HepG2 (cell line): Measurements from ENCODE around the gene AKR1C2. TPM values are rescaled to one million over a fixed set of nuclear protein-coding genes. Genes with fewer than 3 reads are reported as not detected.

Experiments
- AHR ChIP-seq: IDR thresholded peaks from 2 replicates; pipeline ENCODE4 v1.6.1; 2018; ENCODE audit warnings: missing genetic modification reagents, missing compliant biosample characterization
- HNRNPK ChIP-seq: fragments of 200-400 bp; formaldehyde crosslinking; IDR thresholded peaks from 2 replicates; pipeline ENCODE4 v1.6.1; 2018; ENCODE audit warnings: low read length, low read depth, moderate library complexity, mild to moderate bottlenecking; ENCODE audit not compliant: poor library complexity, severe bottlenecking
- MTA3 ChIP-seq: sonication (generic); formaldehyde crosslinking; IDR thresholded peaks from 2 replicates; pipeline ENCODE4 v1.4.0; 2020; ENCODE audit warnings: missing genetic modification reagents
- MTF1 ChIP-seq: sonication (generic); formaldehyde crosslinking; IDR thresholded peaks from 2 replicates; pipeline ENCODE4 v1.5.0; 2020; ENCODE audit warnings: missing genetic modification reagents
- MTF2 ChIP-seq: sonication (generic); formaldehyde crosslinking; IDR thresholded peaks from 2 replicates; pipeline ENCODE4 v1.5.0; 2020; ENCODE audit warnings: missing genetic modification reagents, borderline replicate concordance
- SAP130 ChIP-seq: IDR thresholded peaks from 2 replicates; pipeline ENCODE4 v1.6.1; 2016; ENCODE audit warnings: low read depth
- TGIF2 ChIP-seq: IDR thresholded peaks from 2 replicates; pipeline ENCODE4 v1.6.1; 2016; ENCODE audit warnings: control low read depth, missing compliant biosample characterization
- ZNF138 ChIP-seq: sonication (generic); formaldehyde crosslinking; IDR thresholded peaks from 2 replicates; pipeline ENCODE4 v1.5.0; 2020; ENCODE audit warnings: mild to moderate bottlenecking, low read depth, missing genetic modification reagents
- ZNF468 ChIP-seq: sonication (generic); formaldehyde crosslinking; IDR thresholded peaks from 2 replicates; pipeline ENCODE4 v1.8.0; 2022; ENCODE audit warnings: mild to moderate bottlenecking, moderate library complexity, missing genetic modification reagents
- ZNF567 ChIP-seq: sonication (generic); formaldehyde crosslinking; IDR thresholded peaks from 2 replicates; pipeline ENCODE4 v1.8.1; 2023; ENCODE audit warnings: mild to moderate bottlenecking, missing genetic modification reagents, borderline replicate concordance
- ZNF670 ChIP-seq: sonication (generic); formaldehyde crosslinking; IDR thresholded peaks from 2 replicates; pipeline ENCODE4 v1.8.0; 2022; ENCODE audit warnings: mild to moderate bottlenecking, missing genetic modification reagents, borderline replicate concordance
- ZNF674 ChIP-seq: sonication (generic); formaldehyde crosslinking; IDR thresholded peaks from 2 replicates; pipeline ENCODE4 v1.5.0; 2020; ENCODE audit warnings: low read depth, mild to moderate bottlenecking, missing genetic modification reagents
- ZNF878 ChIP-seq: sonication (generic); formaldehyde crosslinking; IDR thresholded peaks from 2 replicates; pipeline ENCODE4 v1.8.1; 2023; ENCODE audit warnings: mild to moderate bottlenecking, missing genetic modification reagents, moderate library complexity
- ZSCAN12 ChIP-seq: sonication (generic); formaldehyde crosslinking; IDR thresholded peaks from 2 replicates; pipeline ENCODE4 v1.9.0; 2021; ENCODE audit warnings: mild to moderate bottlenecking, missing genetic modification reagents
- ZSCAN29 ChIP-seq: sonication (generic); formaldehyde crosslinking; conservative IDR thresholded peaks from 2 replicates; pipeline ENCODE4 v1.4.0; 2020; ENCODE audit warnings: mild to moderate bottlenecking, missing genetic modification reagents
- polyA plus RNA-seq, 8 experiments: library from polyadenylated mRNA; depleted of rRNA in 3 of 8; stranded (reverse) in 7 of 8; unstranded in 1 of 8; fragments of >200 nt; fragmentation: Illumina TruSeq in 4 of 8; extraction: Trizol in 4 of 8; gene quantifications; 2 replicates each; pipeline versions ENCODE4 v1.2.1 to v1.2.3, GENCODE V29; 2011 to 2016; ENCODE audit warnings: low read depth in 4 of 8, missing spikeins in 1 of 8, mixed read lengths in 1 of 8; ENCODE audit not compliant: insufficient read depth in 1 of 8
- total RNA-seq, 5 experiments: library from RNA; depleted of rRNA; stranded (reverse); fragments of >200 nt; fragmentation: Illumina TruSeq; extraction: Trizol; gene quantifications; 2 replicates each; pipeline ENCODE4 v1.2.3, GENCODE V29; 2016; ENCODE audit warnings: low read depth in 1 of 5
- TF ChIP-seq, protein P1 (sequence below): sonication (generic); formaldehyde crosslinking; IDR thresholded peaks from 2 replicates; pipeline ENCODE4 v1.4.0; 2020; ENCODE audit warnings: mild to moderate bottlenecking, missing genetic modification reagents
- TF ChIP-seq, protein P2 (sequence below): sonication (generic); formaldehyde crosslinking; IDR thresholded peaks from 2 replicates; pipeline ENCODE4 v1.4.0; 2020; ENCODE audit warnings: missing genetic modification reagents
- TF ChIP-seq, protein P3 (sequence below): sonication (generic); formaldehyde crosslinking; IDR thresholded peaks from 2 replicates; pipeline ENCODE4 v1.8.0; 2022; ENCODE audit warnings: missing genetic modification reagents, mild to moderate bottlenecking, moderate library complexity, borderline replicate concordance
- TF ChIP-seq, protein P4 (sequence below): sonication (generic); formaldehyde crosslinking; IDR thresholded peaks from 2 replicates; pipeline ENCODE4 v1.4.0; 2020; ENCODE audit warnings: missing genetic modification reagents, borderline replicate concordance

Gene AKR1C2
- total and polyA plus RNA-seq, 2 of the 13 experiments (the other 11 are each of a cell fraction or from before 2014, with no cell fraction given) = 140 to 900 TPM

DNA sequence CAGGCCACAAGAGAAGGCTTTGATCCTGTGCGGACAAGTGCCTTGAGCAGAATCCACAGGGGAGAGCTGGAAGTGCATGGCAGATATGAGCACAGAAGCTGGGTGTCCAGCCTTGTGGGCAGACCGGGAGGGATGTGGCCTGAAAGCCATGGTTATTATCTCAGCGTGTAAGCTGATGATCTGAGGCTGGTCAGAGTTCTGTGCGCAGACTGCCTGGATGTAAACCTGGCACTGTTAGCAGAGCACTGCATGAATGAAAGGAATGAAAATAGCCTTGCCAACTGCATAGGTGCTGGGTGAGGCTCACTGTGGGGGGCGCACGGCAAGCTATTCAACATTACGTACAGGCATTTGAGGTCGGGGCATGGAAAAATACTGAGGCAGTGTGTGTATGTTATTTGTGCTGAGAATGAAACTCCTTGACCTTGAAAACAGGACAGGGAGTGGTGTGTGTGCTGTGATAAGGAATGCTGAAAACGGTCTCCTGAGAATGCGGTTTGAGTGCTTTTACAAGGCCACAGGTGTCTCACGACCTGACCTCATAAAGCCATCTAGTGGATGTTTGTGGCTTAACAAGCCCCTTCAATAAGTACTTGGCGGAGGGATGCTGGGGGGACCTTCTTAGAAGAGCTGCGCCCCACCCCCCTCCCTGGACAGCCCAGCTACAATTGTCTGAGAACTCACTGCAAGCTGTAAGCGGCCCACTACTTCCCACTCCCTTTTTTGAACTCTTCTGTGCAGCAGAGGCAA, 21.8 kb downstream of the AKR1C2 start (continued):
- TF ChIP-seq ZNF878 (CRISPR knock-in tag) (peak; percentile 91; the same call in 1 of the 2 replicates), ZNF567 (CRISPR knock-in tag) (0 out of 2 replicates have a peak, but pooled peaks have one; percentile 24), SAP130 (CRISPR knock-in tag) (no peak), HNRNPK (no peak), ZSCAN12 (CRISPR knock-in tag) (no peak), ZNF674 (CRISPR knock-in tag) (no peak), ZSCAN29 (0 out of 2 replicates have a peak, but pooled peaks have one; percentile 49), ZNF138 (CRISPR knock-in tag) (no peak), MTF1 (0 out of 2 replicates have a peak, but pooled peaks have one; percentile 37), TGIF2 (no peak), ZNF670 (no peak; the same call in 1 of the 2 replicates), MTF2 (CRISPR knock-in tag) (0 out of 2 replicates have a peak, but pooled peaks have one; percentile 32), ZNF468 (no peak), AHR (no peak), MTA3 (CRISPR knock-in tag) (no peak)
- TF ChIP-seq, protein P1, sequence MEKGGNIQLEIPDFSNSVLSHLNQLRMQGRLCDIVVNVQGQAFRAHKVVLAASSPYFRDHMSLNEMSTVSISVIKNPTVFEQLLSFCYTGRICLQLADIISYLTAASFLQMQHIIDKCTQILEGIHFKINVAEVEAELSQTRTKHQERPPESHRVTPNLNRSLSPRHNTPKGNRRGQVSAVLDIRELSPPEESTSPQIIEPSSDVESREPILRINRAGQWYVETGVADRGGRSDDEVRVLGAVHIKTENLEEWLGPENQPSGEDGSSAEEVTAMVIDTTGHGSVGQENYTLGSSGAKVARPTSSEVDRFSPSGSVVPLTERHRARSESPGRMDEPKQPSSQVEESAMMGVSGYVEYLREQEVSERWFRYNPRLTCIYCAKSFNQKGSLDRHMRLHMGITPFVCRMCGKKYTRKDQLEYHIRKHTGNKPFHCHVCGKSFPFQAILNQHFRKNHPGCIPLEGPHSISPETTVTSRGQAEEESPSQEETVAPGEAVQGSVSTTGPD = no peak
- TF ChIP-seq, protein P2, sequence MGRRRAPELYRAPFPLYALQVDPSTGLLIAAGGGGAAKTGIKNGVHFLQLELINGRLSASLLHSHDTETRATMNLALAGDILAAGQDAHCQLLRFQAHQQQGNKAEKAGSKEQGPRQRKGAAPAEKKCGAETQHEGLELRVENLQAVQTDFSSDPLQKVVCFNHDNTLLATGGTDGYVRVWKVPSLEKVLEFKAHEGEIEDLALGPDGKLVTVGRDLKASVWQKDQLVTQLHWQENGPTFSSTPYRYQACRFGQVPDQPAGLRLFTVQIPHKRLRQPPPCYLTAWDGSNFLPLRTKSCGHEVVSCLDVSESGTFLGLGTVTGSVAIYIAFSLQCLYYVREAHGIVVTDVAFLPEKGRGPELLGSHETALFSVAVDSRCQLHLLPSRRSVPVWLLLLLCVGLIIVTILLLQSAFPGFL = no peak
- TF ChIP-seq, protein P3, sequence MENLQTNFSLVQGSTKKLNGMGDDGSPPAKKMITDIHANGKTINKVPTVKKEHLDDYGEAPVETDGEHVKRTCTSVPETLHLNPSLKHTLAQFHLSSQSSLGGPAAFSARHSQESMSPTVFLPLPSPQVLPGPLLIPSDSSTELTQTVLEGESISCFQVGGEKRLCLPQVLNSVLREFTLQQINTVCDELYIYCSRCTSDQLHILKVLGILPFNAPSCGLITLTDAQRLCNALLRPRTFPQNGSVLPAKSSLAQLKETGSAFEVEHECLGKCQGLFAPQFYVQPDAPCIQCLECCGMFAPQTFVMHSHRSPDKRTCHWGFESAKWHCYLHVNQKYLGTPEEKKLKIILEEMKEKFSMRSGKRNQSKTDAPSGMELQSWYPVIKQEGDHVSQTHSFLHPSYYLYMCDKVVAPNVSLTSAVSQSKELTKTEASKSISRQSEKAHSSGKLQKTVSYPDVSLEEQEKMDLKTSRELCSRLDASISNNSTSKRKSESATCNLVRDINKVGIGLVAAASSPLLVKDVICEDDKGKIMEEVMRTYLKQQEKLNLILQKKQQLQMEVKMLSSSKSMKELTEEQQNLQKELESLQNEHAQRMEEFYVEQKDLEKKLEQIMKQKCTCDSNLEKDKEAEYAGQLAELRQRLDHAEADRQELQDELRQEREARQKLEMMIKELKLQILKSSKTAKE (CRISPR knock-in tag) = no peak
- TF ChIP-seq, protein P4, sequence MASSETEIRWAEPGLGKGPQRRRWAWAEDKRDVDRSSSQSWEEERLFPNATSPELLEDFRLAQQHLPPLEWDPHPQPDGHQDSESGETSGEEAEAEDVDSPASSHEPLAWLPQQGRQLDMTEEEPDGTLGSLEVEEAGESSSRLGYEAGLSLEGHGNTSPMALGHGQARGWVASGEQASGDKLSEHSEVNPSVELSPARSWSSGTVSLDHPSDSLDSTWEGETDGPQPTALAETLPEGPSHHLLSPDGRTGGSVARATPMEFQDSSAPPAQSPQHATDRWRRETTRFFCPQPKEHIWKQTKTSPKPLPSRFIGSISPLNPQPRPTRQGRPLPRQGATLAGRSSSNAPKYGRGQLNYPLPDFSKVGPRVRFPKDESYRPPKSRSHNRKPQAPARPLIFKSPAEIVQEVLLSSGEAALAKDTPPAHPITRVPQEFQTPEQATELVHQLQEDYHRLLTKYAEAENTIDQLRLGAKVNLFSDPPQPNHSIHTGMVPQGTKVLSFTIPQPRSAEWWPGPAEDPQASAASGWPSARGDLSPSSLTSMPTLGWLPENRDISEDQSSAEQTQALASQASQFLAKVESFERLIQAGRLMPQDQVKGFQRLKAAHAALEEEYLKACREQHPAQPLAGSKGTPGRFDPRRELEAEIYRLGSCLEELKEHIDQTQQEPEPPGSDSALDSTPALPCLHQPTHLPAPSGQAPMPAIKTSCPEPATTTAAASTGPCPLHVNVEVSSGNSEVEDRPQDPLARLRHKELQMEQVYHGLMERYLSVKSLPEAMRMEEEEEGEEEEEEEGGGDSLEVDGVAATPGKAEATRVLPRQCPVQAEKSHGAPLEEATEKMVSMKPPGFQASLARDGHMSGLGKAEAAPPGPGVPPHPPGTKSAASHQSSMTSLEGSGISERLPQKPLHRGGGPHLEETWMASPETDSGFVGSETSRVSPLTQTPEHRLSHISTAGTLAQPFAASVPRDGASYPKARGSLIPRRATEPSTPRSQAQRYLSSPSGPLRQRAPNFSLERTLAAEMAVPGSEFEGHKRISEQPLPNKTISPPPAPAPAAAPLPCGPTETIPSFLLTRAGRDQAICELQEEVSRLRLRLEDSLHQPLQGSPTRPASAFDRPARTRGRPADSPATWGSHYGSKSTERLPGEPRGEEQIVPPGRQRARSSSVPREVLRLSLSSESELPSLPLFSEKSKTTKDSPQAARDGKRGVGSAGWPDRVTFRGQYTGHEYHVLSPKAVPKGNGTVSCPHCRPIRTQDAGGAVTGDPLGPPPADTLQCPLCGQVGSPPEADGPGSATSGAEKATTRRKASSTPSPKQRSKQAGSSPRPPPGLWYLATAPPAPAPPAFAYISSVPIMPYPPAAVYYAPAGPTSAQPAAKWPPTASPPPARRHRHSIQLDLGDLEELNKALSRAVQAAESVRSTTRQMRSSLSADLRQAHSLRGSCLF (CRISPR knock-in tag) = no peak
